ENCODE results near the gene SFTPA1.
A peak's percentile ranks its signal among the peaks of the same experiment; 100 is the strongest.
"Not testable (repeated sequence)": the region's sequence is repeated elsewhere in the genome, so short reads cannot be mapped to it uniquely, and the experiment has no call there.

SFTPA1 gene

DNA sequence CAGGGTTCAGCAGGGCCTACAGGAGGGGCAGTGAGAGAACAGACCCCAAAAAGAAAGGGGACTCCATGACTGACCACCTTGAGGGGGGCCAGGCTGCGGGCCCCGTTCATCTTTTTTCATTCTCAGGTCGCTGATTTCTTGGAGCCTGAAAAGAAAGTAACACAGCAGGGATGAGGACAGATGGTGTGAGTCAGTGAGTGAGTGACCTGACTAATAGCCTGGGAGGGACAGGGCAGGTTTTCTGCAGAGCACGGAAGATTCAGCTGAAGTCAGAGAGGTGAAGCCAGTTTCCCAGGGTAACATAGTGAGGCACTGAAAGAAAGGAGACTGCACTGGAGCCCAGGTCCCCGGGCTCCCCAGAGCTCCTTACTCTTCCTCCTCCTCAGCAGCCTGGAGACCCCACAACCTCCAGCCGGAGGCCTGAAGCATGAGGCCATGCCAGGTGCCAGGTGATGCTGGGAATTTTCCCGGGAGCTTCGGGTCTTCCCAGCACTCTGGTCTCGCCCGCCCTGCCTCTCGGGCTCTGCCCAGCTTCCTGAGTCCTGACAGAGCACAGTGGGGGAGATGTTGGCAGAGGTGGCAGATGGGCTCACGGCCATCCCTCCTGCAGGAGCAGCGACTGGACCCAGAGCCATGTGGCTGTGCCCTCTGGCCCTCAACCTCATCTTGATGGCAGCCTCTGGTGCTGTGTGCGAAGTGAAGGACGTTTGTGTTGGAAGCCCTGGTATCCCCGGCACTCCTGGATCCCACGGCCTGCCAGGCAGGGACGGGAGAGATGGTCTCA, 646 bp downstream of the SFTPA1 start:
- not testable (repeated sequence) for DNase-seq

DNA sequence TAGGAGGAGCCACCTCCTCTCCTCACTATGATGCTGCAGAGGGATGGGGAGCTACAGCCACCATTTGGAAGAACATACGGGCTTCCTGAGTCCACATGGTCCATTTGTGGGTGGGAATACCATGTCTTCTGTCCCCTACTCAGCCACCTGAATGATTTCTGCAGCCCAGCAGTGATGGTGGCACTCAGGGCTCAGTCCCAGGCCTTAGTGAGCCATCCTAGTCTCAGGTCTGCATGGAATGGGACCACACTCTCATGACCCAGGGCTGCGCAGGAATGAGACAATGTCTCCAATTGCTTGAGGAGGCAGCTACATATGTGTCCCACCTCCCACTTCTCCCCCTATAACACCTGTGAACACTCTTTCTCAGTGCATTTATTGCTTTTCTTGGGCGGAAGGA, 4.8 kb downstream of the SFTPA1 start:
- no peak for DNase-seq

DNA sequence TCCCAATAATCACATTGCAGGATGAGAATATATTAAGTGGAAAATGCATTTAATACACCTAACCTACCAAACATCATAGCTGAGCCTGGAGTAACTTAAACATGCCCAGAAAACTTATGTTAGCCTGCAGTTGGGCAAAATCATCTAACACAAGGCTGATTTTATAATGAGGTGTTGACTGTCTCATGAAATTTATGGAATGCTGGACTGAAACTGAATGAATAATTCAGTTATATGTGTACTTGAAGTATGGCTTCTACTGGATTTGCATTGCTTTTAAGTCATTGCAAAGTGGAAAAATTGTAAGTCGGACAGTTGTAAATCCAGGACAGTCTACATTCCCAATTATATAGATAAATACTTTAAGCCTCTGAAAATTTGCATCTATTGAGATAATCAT, 5.4 kb downstream of the SFTPA1 start:
- no peak for DNase-seq

DNA sequence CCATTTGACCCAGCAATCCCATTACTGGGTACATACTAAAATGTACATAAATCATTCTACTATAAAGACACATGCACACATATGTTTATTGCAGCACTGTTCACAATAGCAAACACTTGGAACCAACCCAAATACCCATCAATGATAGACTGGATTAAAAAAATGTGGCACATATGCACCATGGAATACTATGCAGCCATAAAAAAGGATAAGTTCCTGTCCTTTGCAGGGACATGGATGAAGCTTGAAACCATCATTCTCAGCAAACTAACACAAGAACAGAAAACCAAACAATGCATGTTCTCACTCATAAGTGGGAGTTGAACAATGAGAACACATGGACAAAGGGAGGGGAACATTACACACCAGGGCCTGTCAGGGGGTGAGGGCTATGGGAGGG, 12.9 kb downstream of the SFTPA1 start:
- DNase-seq, result not testable (repeated sequence)

DNA sequence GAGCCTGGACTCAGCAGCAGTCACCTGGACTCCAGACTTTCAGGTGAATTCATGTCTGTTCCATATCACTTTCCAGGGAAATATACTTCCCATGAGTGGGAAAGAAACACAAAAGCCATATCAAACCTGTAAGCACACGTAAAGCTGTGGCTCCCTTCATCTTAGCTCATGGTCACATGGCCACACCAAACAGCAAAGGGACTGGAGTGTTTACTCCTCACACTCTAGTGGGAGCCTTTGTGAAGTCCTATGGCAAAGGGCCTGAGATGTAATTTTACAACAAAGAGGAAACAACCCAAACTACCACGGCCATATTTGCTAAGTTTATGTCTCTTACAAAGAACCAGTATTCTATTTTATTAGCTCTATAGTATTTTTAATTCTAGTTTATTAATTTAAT, 16.3 kb downstream of the SFTPA1 start:
- no peak for DNase-seq

DNA sequence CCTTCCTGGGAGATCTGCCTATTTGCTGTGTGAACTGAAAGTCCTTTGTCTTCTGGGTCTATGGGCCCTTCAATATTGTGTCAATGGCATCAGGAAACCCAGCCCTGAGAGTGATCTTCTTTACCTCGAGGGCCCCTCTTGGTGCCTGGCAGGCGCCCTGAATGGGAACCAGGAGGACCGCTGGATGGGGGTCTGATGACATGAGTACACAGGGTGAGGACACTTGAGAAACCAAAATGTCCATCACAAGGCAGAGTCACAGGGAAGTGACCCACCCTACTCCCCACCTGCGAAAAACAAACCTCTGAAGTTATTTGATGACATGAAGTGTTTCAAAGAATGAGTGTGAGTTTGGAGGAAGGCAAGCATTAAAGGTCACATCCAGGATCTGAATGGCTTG, 17.3 kb downstream of the SFTPA1 start:
- DNase-seq, result no peak

DNA sequence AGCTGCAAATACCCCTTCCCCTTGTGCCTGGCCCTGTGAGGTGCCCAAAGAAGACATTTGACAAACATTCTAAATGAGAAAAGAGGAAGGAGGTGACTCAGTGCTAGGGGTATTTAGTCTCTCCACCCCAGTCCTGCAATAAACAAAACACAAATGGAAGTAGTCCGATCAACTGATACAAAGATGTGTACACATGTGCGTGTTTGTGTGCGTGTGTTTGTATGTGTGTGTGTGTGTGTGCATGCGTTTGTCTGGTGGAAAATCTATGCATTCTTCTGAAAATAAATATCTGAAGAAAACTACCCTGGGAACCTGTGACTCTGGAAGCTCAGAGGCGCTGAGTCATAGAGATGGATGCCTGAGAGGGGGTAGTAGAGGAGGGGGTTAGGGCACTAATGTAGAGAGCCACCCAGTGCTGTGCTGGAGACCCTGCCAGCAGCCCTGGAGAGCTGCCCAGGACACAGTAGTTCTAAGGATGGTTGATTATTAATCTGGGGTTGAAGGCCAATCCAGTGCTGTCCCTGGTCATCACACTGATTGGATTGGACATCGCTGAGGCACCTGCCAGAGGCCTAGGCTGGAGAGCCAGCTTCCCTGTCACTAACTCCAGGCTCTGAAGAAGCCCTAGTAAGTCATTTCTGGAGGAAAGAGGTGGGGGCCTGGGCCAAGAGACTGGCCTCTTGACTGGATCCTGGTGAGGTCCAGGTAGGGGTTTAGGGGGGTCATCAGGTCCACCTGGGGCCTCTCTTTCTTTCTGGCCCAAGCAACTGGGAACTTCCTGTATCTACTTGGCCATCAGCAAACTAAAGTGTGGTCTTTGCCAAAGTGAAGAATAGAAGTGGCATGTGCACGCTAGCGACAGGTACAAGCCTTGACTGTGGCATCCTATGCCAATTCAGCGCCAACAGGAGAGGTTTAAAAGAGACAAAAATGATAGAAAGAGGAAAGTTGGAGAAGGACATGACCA, 18.5 kb downstream of the SFTPA1 start:
- DNase-seq, result no peak

DNA sequence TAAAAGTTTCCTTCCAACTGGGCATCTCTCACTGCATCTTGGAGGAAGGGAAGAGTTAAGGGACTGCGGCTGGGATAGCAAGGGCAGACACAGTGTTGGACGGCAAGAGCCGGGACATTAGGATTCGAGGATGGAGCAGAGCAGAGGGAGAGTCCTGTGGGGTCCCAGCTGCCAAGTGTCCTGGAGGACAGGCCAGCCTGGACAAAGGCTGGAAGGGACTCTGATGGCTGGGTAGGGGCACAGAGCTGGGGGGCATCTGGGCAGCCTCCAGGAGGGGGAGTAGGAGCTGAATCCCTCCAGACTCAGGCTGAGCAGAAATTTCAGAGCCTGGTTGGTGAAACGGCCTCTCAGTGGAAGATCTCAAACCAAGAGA, 19.2 kb downstream of the SFTPA1 start:
- no peak for DNase-seq

DNA sequence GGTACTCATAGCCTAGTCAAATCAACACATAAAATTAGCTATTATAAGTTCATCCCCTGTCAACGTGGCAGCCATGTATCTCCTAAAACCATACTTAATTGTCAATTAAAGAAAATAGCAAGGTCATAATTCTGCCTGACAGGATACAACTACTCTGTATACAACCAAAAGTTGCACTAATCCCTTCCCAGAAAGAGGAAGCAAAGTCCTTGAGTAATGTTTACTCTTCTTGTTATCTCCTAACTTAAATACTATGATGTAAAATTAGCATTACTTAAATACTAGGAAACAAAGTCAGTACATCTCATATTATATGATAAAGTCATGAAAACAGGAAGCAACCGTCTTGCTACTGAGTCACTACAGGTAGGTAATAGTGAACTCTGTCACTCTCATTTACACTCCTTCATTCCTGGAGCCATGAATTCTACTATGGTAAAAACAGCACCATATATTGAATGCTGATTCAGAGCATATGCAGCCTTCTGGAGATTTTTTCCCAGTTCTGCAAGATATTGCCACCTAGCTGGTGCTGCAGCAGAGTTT, 26.0 kb downstream of the SFTPA1 start:
- DNase-seq, result peak; percentile 11

DNA sequence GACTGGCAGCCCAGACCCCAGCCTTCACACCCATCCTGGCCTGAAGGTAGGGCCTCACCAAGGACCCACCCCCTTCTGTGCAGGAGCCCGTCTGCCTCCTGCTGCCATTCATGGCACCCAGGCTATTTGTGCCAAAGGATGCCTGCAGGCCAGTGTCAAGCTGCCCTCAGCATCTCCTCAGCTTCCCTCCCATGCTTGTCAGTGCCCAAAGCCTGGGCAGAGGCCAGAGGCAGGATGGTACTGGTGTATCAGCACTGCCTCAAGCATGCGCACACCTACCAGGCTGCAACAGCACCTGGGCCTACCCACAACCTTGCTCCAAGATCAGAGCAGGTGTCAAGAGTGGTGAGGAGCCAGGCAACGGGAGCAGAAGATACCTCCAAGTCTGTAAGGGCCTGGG, 27.6 kb downstream of the SFTPA1 start:
- DNase-seq, result no peak

DNA sequence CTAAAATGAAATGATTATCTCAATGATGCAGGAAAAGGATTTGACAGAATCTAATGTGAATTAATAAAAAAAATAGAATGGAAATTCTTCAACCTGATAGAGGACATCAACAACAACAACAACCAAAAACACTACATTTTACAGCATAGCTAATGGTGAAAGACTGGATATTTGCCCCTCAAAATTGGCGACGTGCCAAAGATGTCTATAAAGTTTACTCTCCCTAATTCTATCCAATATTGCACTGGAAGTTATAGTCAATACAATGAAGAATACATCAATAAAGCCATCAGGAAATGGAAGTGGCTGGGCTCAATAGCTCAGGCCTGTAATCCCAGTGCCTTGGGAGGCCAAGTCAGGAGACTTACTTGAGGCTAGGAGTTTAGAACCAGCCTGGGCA, 42.0 kb downstream of the SFTPA1 start:
- DNase-seq, result not testable (repeated sequence)

DNA sequence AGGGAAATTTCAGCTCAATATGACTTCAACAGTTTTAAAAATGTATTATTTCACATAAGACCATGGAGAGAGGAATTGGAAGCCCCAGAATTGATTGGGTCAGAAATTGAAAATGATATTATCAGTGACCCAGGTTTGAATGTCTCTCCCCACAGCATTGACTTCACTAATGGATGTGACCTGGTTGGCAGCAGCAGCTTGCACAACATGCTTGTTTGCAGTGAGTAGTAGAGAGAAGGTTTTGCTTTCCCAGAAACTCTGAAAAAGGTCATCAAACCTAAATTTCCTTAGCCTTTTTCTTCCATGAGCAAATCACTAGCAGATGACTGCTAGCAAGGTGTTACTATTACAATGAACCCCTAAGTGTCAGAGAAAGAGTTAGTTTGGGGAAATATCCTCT, 52.5 kb downstream of the SFTPA1 start:
- not testable (repeated sequence) for DNase-seq

DNA sequence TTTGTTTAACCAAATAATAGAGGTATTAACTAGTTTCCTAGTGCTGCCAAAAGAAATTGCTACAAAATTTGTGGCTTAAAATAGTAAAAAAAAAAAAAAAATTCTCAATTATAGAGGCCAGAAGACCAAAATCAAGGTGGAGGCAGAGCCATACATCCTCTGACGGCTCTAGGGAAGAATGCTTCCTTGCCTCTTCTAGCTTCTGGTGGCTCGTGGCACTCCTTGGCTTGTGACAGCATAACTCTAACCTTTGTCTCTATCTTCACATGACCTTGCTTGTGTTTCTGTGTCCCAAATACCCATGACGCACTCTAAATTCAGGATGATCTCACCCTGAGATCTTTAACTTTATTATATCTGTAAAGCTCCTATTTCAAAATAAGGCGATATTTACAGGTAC, 53.9 kb downstream of the SFTPA1 start:
- DNase-seq, result not testable (repeated sequence)
